C4-2B (cell line): ENCODE measurements around the gene TNRC18.

Source experiments
- CTCF ChIP-seq: fragments of 450-650 bp; conservative IDR thresholded peaks from 2 replicates; pipeline ENCODE4 v1.5.1; 2017; ENCODE audit warnings: mild to moderate bottlenecking
- ZFX ChIP-seq: fragments of 450-650 bp; IDR thresholded peaks from 2 replicates; pipeline ENCODE4 v1.6.1; 2017

- TF ChIP-seq CTCF: no peak
- TF ChIP-seq ZFX: no peak
These were observed 8.0 kb upstream of the TNRC18 start for GRCh38 chr7:5431560-5432015.
